HG03457 (cell line): ENCODE measurements around the gene TCEA3.
"Not testable (repeated sequence)": the region's sequence is repeated elsewhere in the genome, so short reads cannot be mapped to it uniquely, and the experiment has no call there.

Experiments
- ATAC-seq: cut with Tn5 transposase; IDR thresholded peaks from one replicate; pipeline ENCODE4 v1.9.1; 2021; ENCODE audit warnings: moderate number of reproducible peaks; ENCODE audit not compliant: unreplicated experiment

Gene TCEA3

GRCh38 chr1:23395154-23395724, 29.3 kb downstream of the TCEA3 start:
- ATAC-seq, result no peak

GRCh38 chr1:23394684-23395083, 29.9 kb downstream of the TCEA3 start:
- ATAC-seq, result no peak

GRCh38 chr1:23394181-23394580, 30.4 kb downstream of the TCEA3 start:
- no peak for ATAC-seq

- ATAC-seq, result no peak
Observed at GRCh38 chr1:23393706-23394105, 30.8 kb downstream of the TCEA3 start.

- no peak for ATAC-seq
Observed at GRCh38 chr1:23392125-23392855, 32.3 kb downstream of the TCEA3 start.

DNA sequence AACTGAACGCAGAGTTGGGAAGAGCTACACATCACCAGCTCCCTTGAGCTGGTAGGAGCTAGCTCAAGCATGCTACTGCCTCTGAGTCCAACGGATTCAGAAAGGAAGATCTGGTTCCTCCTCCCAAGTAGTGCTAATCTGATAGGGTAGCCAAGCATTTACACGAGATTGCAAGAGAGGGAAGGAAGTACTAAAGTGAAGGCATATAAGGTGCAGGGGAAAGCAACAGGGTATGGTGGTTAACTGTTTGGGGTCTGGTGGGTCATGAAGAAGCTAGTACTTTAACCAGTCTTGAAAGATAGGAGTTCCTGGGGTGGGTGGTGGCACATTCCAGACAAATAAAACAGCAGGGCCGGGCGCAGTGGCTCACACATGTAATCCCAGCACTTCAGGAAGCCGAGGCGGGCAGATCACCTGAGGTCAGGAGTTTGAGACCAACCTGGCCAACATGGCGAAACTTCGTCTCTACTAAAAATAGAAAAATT, 34.7 kb downstream of the TCEA3 start:
- ATAC-seq, result no peak

DNA sequence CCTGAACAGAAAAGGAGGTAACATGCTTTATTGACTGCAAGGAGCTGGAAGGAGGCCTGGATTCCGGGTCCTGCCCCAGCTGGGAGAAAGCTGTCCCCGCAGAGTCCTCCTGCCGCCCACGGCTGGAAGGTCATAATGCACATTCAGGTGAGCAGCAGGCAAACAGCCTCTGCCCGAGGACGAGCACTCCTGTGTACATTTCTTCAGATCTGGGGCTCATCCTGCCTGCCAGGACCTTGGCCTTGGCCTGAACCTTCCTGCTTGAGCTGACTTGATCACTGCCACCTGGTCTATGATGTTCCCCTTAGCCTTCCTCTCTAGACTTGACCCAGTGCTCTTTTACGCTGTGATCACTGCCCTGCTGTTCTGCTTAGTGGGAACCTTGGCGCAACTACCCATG, 37.1 kb downstream of the TCEA3 start:
- no peak for ATAC-seq

- no peak for ATAC-seq
Observed at GRCh38 chr1:23385119-23385621, 39.4 kb downstream of the TCEA3 start.

DNA sequence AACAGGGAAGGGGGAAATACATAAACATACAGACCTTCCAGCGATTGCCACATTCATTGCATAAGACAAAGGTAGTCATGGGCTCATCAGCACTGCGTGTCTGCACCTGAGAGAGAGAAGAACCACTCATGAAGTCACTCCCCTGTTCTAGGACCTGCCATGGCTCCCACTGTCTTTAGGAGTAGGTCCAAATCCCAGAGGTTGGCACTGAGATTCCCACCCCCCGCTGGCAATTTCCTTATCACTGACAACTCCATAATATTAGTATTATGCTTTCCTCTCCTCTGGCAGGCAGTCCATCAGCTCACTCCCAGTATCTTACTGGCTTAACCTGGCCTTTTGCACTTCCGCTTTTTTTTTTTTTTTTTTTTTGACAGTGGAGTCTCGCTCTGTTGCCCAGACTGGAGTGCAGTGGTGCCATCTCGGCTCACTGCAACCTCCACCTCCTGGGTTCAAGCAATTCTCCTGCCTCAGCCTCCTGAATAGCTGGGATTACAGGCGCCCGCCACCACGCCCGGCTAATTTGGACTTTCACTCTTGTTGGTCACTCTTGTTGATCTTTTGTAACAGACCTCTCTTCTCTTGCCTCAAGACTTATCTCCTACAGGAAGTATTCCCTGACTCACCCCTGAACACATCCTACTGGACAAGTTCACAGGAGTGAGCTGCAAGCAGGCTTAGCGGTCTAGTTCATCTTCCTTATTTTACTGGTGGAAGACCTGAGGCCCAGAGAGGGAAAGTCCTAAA, 40.1 kb downstream of the TCEA3 start:
- ATAC-seq, result no peak

- no peak for ATAC-seq
Observed at GRCh38 chr1:23383577-23384311, 40.8 kb downstream of the TCEA3 start.

- no peak for ATAC-seq
Observed at GRCh38 chr1:23381233-23381885, 43.2 kb downstream of the TCEA3 start.

DNA sequence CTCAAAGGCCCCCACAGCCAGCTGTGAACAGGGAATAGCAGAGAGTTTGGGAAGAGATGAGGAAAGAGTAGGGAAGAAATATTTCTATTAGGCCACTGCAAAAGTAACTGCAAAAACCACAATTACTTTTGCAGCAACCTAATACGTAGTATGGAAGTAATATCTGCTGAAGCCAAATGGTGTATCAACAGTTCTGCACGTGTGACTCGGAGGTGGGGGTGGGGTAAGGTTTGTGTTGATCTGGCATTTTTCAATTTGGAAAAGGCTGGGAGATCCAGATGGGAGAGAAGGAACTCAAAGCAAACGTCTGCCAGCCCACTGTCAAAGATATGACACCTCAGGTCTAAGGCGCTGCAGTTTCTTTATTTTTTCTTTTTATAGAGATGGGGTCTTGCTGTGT, 43.8 kb downstream of the TCEA3 start:
- no peak for ATAC-seq

GRCh38 chr1:23380236-23380635, 44.3 kb downstream of the TCEA3 start:
- not testable (repeated sequence) for ATAC-seq

DNA sequence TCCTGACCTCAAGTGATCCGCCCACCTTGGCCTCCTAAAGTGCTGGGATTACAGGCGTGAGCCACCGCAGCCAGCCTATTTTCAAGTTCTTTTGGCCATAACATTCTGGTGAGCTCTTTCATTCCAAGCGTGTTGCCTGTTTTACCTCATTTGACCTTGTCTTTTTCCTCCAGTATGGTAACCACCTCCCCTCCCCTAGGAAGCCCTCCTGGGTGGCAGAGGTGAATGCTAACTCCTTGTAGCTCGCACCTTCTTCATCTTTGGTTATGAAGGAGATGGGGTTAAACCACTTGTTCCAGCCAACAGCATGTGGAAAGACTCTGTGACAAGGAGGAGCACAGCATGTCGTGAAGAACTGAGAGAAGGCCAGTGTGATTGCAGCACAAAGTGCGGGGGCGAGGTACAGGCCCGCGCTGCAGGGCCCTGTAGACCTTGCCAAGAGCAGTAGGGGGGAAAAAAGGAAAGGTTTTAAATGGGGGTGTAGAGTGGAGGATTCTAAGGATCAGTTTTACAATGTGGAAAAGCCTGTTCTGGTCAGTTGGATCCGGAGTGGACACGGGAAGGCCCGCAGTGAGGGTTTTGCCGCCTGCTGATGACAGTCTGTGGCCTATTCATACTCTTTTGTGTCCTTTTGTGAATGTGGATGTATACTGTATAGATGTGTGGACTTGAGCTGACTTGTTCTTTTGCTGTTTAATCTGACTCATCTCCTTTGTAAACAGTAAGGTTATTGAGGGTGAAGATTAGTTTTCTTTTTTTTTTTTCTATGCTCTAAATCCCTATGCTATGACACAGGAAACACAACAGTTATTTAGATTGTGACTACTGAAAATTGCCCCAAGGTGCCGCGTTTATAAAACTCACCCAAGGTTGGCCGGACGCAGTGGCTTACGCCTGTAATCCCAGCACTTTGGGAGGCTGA, 47.4 kb downstream of the TCEA3 start:
- no peak for ATAC-seq

- ATAC-seq, result not testable (repeated sequence)
Observed at GRCh38 chr1:23374079-23374735, 50.3 kb downstream of the TCEA3 start.

DNA sequence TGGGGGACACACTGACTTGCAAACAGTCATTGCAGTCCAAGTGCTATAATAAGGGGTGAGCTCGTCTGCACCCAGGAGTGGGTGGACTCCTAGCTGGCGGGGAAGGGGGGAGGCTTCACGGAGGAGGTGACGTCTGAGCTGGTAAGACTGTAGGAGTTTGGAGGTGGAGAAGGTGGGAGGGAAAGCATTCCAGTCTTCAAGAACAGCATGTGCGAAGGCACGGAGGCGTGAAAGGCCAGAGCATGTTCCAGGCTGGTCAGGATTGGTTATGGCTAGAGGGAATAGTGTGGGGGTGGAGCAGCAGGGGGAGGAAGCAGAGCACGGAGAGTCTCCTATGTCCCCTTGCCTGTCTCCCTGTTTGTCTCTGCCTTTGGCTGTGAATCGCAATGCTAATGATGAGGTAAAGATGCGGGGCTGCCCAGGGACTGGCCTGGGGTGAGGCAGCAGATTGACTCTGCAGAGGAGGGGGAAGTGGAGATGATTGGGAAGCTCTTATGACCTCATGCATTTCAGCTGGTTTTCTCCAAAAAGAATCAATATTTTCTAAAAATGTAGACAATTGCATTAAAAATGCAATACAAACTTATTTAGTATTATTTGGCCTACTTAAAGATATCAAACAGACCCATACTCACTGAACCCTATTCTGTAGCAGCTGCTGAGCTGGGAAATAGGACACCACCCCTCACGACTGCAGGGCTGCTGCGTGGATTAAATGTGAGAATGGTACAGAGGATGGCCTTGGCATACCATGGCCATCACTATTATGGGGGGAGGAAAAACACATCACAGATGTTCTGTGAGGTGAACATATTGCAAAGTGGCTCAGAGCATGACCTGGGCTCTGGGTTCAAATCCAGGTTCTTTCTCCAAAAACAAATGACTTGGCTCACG, 52.3 kb downstream of the TCEA3 start:
- ATAC-seq, result no peak

- no peak for ATAC-seq
Observed at GRCh38 chr1:23370709-23371584, 53.6 kb downstream of the TCEA3 start.
